Mesenteric fat pad (tissue), 1 donor: ENCODE data around the gene HADH. TPM values are rescaled to one million over a fixed set of nuclear protein-coding genes. Genes with fewer than 3 reads are reported as not detected.
"Not testable (repeated sequence)": the region's sequence is repeated elsewhere in the genome, so short reads cannot be mapped to it uniquely, and the experiment has no call there.

Source experiments
- DNase-seq: peaks from one replicate; pipeline ENCODE4 v3.0.0-alpha.2; 2020; ENCODE audit warnings: low spot score
- total RNA-seq: library from RNA; stranded (reverse); fragmentation: NEBNext Ultra II Directional; extraction: Animal tissue kit (Norgen Biotek cat#: 25700); gene quantifications from one replicate; pipeline ENCODE4 v1.2.1, GENCODE V29; 2021
- donor health status: DM: yes; HTN: yes; CAD: no.

Gene HADH
- total RNA-seq, 1 donor from 2014 or later: 111 TPM

DNA sequence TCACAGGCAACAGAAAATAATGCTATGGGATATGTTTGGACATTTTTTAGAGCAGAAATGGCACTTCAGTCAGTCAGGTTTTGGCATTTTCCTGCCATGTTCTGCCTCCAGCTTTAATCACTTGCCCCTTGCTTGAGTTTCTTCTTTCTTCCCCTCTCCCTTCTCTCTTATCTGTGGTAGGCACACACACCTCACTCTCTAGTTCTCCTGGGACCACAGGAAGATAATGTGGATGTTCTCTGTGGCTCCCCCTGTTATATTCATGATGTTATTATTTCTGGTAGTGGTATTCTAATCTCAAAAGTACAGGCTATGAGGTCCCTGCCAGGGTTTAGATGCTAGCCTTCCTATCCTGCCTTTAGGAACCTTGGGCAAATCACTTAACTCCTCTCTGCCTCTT, 5.2 kb downstream of the HADH start:
- no peak for DNase-seq

DNA sequence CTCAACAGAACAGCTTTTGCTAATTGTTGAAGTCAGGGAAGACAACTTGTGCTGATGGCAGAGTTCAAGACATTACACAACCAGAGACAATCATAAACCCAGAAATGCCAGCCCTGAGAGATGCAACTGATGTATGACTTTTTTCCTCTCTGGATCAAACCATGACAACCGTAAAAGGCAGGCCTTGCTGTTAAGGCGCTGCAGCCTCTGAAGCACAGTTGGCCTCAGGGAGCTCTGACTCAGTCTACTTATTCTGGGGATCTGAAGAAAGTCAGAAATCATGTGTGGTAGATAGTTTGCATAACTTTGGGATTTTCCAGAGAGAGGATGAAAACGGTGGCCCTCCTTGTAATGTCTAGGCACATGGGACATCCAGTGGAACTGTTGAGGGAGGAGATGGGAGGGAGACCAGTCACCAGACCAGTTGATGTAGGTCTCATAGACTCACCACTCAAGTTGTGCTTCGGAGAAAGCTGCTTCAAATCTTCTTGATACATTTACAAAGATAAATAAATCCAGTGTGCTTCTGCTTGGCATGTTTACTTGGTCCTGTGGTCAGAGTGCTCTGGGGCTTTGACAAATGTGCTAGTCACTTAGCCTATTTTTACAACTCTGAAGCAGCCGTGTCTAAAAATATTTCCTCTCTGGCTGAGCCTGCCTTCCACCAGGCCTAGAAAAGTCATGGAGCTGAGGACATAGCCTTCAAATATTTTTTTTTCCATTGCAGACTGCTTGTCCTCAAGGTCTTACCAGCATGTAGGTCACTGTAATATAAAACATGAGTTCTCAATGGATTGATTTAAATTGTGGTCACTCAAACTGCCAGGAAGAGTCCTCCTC, 7.5 kb downstream of the HADH start:
- no peak for DNase-seq

- DNase-seq: no peak
These were observed 8.1 kb downstream of the HADH start for GRCh38 chr4:107997794-107998193.

DNA sequence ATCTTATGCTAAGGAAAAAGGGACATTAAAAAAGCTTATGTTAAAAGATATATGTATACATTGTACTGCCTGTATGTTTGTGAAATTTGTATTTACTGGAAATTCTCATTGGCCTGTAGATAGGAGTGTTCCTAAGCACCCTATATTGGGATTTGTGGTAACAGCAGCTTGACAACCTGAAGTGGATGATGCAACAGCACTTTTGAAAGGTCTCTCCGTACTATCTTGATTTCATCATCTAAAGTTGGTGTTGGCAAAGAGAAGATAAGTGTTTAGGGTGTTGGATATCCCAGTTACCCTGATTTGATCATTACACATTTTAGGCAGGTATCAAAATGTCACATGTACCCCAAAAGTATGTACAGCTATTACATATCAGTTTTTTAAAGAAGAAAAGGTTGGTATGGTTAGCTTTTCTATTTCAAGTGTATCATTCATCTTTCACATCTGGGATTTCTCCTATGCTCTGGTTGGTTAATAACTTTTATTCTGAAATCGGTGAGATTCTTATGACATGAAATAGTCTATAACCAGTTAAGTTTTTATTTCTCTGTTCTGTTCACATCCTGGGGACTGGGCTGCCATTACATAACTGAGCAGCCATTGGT, 10.3 kb downstream of the HADH start:
- DNase-seq: no peak

DNA sequence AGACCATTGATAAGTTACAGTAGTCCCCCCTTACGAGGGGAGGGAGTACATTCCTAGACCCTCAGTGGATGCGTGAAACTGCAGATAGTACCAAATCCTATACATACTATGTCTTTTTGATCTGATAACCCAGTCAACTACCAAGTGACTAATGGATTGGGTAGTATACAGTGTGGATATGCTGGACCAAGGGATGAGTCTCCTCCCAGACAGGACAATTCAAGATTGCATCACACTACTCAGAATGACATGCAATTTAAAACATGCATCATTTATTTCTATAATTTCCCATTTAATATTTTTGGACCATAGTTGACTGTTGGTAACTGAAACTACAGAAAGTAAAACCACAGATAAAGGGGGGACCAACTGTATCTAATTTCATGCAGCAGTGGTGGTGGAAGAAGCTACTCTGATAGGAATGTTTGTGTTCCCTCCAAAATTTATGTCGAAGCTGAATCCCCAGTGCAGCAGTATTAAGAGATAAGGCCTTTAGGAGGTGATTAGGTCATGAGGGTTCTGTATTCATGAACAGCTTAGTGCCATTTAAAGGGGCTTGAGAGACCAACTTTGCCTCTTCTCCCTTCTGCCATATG, 11.9 kb downstream of the HADH start:
- no peak for DNase-seq

DNA sequence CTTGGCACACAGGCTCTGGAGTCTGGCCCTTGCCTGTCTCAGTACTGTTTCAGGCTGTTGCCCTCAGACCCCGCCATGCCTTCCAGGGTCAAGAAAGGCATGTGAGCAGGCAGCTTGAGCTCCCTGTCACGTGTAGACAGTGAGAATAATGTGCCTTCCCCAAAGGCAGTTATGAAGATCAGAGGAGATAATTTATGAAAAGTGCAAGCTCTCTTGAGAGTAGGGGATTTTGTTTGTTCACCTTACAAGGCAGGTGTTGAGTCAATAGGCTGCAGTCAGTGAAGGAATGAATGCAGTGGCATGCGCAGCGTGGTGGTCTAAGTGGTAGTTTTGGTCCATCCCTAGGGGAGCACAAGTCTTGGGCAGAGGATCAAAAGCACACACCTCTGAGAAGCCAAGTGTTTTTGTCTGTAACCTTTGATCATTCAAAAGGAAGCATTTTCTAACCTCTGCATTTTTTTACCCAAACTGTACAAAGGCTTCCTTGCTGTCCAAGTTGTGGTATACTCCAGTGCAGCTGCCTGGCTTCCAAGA, 14.4 kb downstream of the HADH start:
- DNase-seq: no peak

GRCh38 chr4:108004646-108005045, 15.0 kb downstream of the HADH start:
- DNase-seq: no peak

GRCh38 chr4:108005807-108006206, 16.1 kb downstream of the HADH start:
- DNase-seq: no peak

DNA sequence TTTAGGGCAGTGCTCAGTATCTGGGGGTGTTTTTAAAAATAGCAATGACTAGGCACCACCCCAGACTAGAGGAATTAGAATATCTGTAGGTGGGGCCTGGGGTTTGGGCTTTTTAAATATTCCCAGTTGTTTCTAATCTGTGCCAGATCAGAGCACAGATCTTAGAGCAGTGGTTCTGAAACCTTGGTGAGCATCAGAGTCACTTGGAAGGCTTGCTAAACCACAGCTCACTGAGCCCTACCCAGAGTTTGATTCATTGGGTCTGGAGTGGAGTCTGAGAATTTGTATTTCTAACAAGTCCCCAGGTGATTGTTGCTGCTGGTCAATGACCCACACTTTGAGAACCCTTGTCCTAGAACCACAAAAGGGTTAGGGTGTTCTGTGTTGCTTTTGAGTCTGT, 16.7 kb downstream of the HADH start:
- no peak for DNase-seq

- no peak for DNase-seq
These were observed 18.3 kb downstream of the HADH start for GRCh38 chr4:108007984-108008383.

- DNase-seq: no peak
These were observed 19.0 kb downstream of the HADH start for GRCh38 chr4:108008721-108009120.

DNA sequence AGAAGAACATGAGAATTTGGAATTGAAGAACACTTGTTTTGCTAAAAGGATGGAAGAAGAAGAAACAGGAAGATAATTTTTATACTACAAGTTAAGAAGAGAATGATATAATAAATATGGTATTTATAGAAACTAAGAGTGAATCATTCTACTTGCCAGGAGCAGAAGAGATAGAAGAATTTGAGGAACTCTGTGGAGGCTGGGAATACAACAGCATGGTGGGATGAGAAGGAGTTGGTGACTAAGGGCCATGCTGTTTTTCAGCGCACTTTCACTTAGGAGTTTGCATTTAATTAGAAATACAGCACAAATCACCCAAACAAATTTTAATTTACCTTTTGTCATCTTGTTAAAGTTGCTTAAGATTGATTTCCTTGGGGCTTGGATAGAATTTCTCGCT, 20.5 kb downstream of the HADH start:
- no peak for DNase-seq

DNA sequence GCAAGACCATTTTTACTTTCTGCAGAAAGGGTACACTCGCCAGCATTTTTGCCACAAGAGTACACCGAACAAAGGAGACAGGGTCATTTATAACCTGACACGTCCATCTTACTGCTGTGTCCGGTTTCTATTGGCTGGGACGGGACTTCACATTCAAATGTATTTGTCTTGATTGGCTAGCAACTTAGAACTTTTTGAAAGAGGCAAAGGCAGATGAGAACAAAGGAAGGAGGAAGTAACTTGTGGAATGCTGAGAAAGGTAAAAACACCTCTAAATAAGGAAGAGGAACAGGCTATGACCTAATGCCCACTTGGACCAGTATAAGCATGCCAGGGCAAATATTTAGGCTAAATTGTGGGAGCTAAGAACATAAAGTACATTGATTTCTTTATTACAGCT, 22.7 kb downstream of the HADH start:
- DNase-seq: not testable (repeated sequence)

- DNase-seq: no peak
These were observed 23.6 kb downstream of the HADH start for GRCh38 chr4:108013327-108013726.

DNA sequence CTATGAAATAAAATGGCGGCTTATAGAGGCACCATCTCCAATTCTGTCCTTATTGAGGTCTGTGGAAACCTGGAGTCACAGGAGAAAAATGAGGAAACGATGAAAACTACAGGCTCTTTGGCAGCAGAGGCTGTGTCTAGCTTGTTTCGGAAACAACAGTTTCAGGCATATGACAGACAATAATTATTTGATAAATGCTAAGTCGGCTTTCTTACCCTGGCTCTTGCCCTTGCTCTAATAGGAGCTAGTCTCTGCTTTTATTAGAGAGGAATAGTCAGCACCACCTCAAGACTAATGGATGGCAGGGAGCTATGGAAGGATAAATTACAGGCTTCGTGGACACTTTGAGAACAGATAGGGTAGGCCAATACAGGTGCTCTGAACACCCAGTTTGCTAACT, 24.3 kb downstream of the HADH start:
- no peak for DNase-seq

GRCh38 chr4:108018040-108018883, 28.6 kb downstream of the HADH start:
- no peak for DNase-seq

GRCh38 chr4:108018884-108019187, 29.1 kb downstream of the HADH start:
- no peak for DNase-seq

DNA sequence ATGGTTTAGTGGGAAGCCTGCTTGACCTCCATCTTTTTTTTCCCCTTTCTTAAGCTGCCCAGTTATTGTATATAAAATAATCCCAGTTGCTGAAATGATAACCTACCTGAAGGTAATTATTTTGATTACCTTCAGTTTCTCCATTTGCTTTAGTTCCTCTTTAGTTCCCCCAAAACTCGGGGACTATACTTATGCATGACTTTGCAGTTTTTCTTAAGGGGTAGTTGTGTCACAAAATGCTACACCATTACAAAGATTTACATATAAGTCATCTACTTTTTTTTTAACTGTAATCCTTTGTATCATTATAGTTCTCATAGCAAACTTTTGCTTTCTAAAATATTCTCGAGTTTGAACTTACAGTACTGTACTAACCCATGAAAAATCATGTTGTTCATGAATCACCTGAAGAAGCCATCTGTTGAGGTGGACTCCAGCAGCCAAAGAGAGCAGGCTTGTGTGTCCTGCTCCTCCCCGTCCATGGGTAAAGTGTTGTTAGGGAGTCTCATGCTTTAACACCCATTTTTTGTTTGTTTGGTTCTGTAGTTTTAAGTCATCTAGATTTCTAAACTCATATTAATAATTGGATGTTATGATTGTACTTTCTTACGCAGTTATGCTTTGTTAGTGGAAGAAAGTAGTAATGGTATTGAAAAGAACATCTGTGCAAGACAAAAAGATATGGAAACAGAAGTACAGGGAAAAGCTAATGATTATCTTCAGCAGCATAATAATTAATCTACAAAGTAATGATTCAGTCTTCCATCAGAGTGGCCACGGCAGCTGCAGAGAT, 34.6 kb downstream of the HADH start:
- no peak for DNase-seq

DNA sequence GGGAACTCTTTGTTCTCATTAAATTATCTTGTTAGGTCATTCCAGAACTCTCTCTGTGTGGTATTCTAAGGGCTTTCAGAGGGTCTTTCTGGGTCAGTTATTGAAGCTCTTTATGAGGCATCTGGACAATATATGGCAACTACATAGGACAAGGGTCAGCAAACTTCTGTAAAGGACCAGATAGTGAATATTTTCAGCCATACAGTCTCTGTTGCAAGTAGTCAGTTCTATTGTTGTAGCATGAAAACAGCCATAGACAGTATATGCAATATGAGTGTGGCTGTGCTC, 35.1 kb downstream of the HADH start:
- no peak for DNase-seq

GRCh38 chr4:108029016-108029720, 39.5 kb downstream of the HADH start:
- DNase-seq: no peak
